Choroid plexus epithelial cell (primary cell): ENCODE results near the gene PAX2.

Experiments used
- DNase-seq: peaks from one replicate; pipeline ENCODE4 v3.0.0-alpha.2; 2010; ENCODE audit warnings: low read depth
- H3K4me3 ChIP-seq: 2 replicates; pipeline ENCODE4 v1.5.1; 2011; ENCODE audit warnings: low read depth, mild to moderate bottlenecking, control low read depth, low read length, moderate library complexity
- TF ChIP-seq, protein P1 (sequence below): conservative IDR thresholded peaks from 2 replicates; pipeline ENCODE4 v1.5.1; 2011; ENCODE audit warnings: low read depth, mild to moderate bottlenecking, control low read depth, inconsistent platforms, low read length, moderate library complexity

PAX2 gene

DNA sequence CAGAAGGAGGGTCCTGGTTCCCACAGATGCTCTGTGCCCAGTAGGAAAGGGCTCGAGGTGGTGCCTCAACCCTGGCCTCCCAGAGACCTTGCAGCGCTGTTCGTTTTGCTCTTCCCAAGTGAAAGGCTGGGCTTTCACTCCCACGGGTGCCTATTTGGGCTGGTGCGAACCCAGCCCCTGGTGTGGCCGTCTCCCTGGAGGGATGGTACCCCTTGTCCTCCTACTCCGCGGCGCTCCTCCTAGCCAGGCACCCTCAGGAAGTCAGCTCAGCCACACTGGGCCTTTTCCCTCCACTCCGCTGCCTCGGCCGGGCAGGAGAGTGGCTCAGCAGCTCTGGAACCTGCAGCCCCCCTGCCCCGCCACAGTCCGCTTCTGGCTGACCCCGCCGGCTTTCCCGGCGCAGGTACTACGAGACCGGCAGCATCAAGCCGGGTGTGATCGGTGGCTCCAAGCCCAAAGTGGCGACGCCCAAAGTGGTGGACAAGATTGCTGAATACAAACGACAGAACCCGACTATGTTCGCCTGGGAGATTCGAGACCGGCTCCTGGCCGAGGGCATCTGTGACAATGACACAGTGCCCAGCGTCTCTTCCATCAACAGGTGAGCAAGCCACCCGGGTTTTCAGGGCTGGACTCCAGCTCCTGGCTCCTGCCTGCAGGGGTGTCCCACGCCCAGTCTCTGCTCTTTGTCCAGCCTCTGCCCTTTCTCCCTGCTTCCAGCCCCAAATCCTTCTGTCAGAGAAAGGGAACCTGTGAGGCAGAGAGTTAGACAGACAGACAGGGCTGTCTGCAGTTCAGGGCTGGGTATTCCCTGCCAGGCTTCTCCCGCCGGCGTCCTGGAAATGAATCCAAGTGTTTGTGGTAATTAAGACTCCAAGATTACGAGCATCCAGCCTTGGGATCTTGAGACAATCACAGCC is 5.2 kb downstream of the PAX2 start:
- DNase-seq: no peak
- TF ChIP-seq, protein P1, sequence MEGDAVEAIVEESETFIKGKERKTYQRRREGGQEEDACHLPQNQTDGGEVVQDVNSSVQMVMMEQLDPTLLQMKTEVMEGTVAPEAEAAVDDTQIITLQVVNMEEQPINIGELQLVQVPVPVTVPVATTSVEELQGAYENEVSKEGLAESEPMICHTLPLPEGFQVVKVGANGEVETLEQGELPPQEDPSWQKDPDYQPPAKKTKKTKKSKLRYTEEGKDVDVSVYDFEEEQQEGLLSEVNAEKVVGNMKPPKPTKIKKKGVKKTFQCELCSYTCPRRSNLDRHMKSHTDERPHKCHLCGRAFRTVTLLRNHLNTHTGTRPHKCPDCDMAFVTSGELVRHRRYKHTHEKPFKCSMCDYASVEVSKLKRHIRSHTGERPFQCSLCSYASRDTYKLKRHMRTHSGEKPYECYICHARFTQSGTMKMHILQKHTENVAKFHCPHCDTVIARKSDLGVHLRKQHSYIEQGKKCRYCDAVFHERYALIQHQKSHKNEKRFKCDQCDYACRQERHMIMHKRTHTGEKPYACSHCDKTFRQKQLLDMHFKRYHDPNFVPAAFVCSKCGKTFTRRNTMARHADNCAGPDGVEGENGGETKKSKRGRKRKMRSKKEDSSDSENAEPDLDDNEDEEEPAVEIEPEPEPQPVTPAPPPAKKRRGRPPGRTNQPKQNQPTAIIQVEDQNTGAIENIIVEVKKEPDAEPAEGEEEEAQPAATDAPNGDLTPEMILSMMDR: no peak
- no peak overlapping the region for H3K4me3 ChIP-seq

DNA sequence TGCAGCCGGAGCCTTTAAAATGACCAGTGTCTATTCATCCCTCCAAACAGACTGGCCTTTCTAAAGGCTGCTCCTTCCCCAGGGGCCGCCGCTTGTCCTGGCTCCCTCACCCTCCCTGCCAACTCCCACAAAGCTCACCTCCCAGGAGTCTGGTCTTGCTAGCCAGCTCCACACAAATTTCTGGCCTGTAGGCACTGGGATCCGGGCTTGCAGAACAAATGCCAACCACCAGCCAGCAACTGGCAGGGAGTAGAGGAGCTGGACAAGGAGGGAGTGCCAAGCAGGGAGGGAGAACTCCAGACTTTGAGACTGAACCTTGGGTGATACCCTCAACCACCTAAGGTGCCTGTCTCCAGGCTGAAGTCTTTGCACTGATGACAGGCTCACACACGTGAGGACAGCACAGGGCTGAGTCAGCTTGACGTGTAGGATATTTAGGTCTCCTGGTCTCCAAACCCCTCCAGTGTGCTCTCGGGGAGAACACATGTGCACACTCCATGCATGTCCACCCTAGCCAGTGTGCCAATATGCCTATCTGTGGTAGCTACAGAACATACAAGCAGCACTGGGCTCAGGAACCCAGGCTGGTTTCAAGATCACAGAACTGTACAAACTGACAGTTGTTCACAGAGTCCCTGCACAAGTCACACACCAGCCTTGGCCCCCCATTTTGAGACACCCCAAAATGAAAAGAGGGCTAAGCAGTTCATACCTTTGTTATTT is 6.0 kb downstream of the PAX2 start:
- no peak for DNase-seq

DNA sequence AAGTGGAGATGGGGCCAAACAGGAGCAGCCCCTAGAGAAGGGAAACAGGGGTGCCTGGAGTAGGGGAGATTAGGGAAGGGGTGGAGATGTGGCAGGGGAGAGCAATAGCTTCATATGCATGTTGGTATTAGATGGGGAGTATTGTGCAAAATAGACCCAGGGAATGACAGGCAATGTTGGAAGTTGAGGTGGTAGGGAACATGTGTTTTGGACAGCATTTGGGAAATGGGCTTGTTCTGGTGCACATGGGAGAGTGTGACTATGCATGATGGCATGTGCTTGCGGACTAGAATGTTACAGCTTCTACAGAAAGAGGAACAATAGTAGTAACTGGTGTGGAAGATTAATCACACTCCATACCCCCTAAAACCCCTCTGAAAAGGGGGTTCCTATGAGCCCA is 10.4 kb downstream of the PAX2 start:
- TF ChIP-seq, protein P1: no peak
- DNase-seq: no peak
- H3K4me3 ChIP-seq: no peak overlapping the region

More for the DNA sequence above, 6.0 kb downstream of the PAX2 start:
- H3K4me3 ChIP-seq: no peak overlapping the region
- TF ChIP-seq, protein P1: no peak

DNA sequence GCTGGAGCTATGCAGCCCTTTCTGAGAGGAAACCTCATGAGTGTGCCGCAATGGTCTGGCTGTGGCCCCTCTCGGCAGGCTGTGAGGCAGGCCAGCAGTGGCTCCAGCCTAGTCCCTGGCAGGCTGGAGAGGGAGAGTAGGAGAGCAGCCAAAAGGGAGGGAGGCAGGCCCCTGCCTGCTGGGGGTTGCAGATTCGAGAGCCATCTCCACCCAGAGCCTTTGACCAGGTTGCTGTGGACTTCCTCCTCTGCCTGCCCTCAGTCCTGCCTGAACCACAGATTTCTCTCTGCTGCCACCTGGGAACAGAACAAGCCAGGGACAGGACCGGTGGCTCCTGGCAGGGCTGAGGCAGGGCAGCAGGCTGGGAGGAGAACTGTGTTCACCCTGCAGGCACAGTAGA is 13.9 kb downstream of the PAX2 start:
- DNase-seq: no peak
- no peak overlapping the region for H3K4me3 ChIP-seq
- TF ChIP-seq, protein P1: no peak

DNA sequence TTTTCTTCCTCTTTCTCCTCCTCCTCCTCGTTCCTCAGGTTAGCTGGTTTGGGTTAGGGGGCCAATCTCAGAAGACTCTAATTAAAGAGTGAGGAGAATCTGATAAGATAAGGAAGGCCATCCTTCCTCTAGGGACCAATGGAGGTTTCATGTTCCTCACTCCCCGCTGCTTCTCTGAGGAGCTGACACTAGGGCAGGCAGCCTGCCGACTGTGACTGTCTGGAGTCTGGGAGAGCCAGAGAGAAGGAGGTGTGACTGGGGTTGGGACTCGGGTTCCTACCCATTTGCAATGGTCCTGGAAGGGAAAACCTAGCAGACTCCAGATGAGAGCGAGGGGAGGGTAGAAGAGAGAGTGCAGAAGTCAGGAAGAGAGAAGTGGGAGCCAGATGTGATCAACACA is 15.3 kb downstream of the PAX2 start:
- TF ChIP-seq, protein P1: no peak
- DNase-seq: no peak
- H3K4me3 ChIP-seq: no peak overlapping the region

DNA sequence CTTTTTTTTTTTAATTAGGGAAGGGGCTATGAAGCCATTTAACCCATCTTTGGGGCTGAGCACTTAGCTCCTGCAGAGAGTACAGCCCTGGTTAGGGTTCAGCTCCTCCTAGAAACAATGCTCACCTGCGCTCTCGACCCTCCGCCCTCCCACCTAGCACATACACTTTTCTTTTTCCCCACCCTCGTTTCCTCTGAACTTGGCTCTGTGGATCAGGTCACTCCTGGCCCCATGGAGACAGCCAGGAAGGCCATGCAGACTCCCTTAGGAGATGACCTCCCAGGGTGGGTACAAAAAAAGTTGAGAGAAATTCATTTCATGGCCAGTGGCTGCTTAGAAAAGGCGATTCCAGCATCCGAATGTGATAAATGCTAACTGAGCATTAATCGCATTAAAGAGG is 15.8 kb downstream of the PAX2 start:
- TF ChIP-seq, protein P1: no peak
- DNase-seq: no peak
- H3K4me3 ChIP-seq: no peak overlapping the region
